Ramos (cell line): ENCODE measurements around the gene PROX1.
"Not testable (repeated sequence)": the region's sequence is repeated elsewhere in the genome, so short reads cannot be mapped to it uniquely, and the experiment has no call there.

ENCODE experiments used
- in situ Hi-C: fragments of 300-500 bp; cut with MboI; formaldehyde crosslinking; loops from one replicate; pipeline ENCODE4 v1.14.3; 2022; ENCODE audit warnings: low sequenced_read_pairs; ENCODE audit not compliant: unreplicated experiment

PROX1 gene

GRCh38 chr1:214066936-214067335 lies 79.2 kb downstream of the PROX1 start:
- in situ Hi-C loops: no loop called here

- in situ Hi-C loops: no loop called here
These were observed 79.6 kb downstream of the PROX1 start for GRCh38 chr1:214067397-214067796.

- in situ Hi-C loops: no loop called here
These were observed 80.3 kb downstream of the PROX1 start for GRCh38 chr1:214067853-214068703.

- in situ Hi-C loops: no loop called here
These were observed 81.2 kb downstream of the PROX1 start for GRCh38 chr1:214068979-214069378.

GRCh38 chr1:214071469-214071868 lies 83.7 kb downstream of the PROX1 start:
- in situ Hi-C loops: no loop called here

- in situ Hi-C loops: no loop called here
These were observed 84.8 kb downstream of the PROX1 start for GRCh38 chr1:214072426-214073157.

- in situ Hi-C loops: no loop called here
These were observed 86.7 kb downstream of the PROX1 start for GRCh38 chr1:214074477-214074876.

GRCh38 chr1:214075305-214075998 lies 87.7 kb downstream of the PROX1 start:
- in situ Hi-C loops: no loop called here

GRCh38 chr1:214075999-214076707 lies 88.4 kb downstream of the PROX1 start:
- in situ Hi-C loops: no loop called here

- in situ Hi-C loops: no loop called here
These were observed 88.9 kb downstream of the PROX1 start for GRCh38 chr1:214076708-214077065.

GRCh38 chr1:214078950-214079349 lies 91.2 kb downstream of the PROX1 start:
- in situ Hi-C loops: no loop called here

- in situ Hi-C loops: no loop called here
These were observed 97.6 kb downstream of the PROX1 start for GRCh38 chr1:214085325-214085724.

GRCh38 chr1:214086945-214087344 lies 99.2 kb downstream of the PROX1 start:
- in situ Hi-C loops: no loop called here

- in situ Hi-C loops: not testable (repeated sequence)
These were observed 101.2 kb downstream of the PROX1 start for GRCh38 chr1:214089003-214089402.
